Measurements from ENCODE around the gene RRAD.
"Not testable (repeated sequence)": the region's sequence is repeated elsewhere in the genome, so short reads cannot be mapped to it uniquely, and the experiment has no call there.

Gene RRAD, protein sequence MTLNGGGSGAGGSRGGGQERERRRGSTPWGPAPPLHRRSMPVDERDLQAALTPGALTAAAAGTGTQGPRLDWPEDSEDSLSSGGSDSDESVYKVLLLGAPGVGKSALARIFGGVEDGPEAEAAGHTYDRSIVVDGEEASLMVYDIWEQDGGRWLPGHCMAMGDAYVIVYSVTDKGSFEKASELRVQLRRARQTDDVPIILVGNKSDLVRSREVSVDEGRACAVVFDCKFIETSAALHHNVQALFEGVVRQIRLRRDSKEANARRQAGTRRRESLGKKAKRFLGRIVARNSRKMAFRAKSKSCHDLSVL

DNA sequence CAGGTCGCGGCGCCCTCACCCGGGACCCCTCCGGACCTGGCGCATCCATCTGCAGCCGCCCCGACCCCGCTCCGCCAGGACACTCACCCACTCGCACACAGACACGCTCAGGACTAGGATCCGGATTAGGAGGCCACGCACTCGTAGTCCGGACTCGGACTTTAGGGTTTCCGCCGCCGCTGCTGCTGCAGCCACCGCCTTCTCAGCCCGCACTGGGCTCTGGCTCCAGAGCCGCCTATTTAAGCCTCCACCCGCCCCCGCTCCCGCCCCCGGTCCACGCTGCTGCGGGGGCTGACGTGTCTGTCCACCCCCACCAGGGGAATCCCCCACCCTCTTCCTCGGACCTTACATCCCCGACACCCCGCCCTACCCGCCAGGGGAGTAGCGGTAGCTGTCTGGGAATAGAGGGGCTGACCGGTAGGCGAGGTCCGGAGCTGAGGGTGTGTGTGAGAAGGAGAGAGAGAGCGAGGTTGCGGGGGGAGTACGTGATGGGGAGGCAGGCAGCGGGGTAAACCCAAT is at the start of gene RRAD:
Gene RRAD, minus strand, starts transcription at position 214 of the 519 bp plus-strand sequence. CDS start 356 bp downstream, outside the sequence.
- no peak for DNase-seq (ENCODE audit: low read depth in 2 of 2)

DNA sequence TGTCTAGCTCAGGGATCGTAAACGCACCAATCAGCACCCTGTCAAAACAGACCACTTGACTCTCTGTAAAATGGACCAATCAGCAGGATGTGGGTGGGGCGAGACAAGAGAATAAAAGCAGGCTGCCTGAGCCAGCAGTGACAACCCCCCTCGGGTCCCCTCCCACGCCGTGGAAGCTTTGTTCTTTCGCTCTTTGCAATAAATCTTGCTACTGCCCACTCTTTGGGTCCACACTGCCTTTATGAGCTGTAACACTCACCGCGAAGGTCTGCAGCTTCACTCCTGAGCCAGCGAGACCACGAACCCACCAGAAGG is 49.6 kb upstream of the RRAD start:
- DNase-seq (ENCODE audit: low read depth in 2 of 2), result not testable (repeated sequence)

DNA sequence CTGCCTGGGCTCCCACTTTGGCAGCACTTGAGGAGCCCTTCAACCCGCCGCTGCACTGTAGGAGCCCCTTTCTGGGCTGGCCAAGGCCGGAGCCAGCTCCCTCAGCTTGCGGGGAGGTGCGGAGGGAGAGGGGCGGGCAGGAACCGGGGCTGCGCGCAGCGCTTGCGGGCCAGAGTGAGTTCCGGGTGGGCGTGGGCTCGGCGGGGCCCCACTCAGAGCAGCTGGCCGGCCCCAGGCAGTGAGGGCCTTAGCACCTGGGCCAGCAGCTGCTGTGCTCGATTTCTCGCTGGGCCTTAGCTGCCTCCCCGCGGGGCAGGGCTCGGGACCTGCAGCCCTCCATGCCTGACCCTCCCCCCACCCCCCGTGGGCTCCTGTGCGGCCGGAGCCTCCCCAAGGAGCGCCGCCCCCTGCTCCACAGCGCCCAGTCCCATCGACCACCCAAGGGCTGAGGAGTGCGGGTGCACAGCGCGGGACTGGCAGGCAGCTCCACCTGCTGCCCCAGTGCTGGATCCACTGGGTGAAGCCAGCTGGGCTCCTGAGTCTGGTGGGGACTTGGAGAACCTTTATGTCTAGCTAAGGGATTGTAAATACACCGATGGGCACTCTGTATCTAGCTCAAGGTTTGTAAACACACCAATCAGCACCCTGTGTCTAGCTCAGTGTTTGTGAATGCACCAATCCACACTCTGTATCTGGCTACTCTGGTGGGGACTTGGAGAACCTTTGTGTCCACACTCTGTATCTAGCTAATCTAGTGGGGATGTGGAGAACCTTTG is 49.0 kb upstream of the RRAD start:
- not testable (repeated sequence) for DNase-seq (ENCODE audit: low read depth in 2 of 2)

DNA sequence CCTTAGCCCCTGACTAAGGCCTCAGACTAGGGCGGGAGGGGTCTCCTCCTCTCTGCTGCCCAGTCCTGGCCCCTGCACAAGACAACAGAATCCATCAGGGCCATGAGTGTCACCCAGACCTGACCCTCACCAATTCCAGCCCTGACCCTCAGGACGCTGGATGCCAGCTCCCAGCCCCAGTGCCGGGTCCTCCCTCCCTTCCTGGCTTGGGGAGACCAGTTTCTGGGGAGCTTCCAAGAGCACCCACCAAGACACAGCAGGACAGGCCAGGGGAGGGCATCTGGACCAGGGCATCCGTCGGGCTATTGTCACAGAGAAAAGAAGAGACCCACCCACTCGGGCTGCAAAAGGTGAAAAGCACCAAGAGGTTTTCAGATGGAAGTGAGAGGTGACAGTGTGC is 48.4 kb upstream of the RRAD start:
- DNase-seq (ENCODE audit: low read depth in 2 of 2), result no peak

DNA sequence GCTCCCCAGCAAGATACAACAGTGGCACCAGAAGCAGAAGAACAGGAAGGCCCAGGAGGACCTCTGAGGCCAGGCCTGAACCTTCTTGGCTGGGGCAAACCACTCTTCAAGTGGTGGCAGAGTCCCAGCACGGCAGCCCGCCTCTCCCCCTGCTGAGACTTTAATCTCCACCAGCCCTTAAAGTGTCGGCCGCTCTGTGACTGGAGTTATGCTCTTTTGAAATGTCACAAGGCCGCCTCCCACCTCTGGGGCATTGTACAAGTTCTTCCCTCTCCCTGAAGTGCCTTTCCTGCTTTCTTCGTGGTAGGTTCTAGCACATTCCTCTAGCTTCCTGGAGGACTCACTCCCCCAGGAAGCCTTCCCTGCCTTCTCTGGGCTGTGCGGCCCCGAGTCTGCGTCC is 47.6 kb upstream of the RRAD start:
- no peak for DNase-seq (ENCODE audit: low read depth in 2 of 2)

DNA sequence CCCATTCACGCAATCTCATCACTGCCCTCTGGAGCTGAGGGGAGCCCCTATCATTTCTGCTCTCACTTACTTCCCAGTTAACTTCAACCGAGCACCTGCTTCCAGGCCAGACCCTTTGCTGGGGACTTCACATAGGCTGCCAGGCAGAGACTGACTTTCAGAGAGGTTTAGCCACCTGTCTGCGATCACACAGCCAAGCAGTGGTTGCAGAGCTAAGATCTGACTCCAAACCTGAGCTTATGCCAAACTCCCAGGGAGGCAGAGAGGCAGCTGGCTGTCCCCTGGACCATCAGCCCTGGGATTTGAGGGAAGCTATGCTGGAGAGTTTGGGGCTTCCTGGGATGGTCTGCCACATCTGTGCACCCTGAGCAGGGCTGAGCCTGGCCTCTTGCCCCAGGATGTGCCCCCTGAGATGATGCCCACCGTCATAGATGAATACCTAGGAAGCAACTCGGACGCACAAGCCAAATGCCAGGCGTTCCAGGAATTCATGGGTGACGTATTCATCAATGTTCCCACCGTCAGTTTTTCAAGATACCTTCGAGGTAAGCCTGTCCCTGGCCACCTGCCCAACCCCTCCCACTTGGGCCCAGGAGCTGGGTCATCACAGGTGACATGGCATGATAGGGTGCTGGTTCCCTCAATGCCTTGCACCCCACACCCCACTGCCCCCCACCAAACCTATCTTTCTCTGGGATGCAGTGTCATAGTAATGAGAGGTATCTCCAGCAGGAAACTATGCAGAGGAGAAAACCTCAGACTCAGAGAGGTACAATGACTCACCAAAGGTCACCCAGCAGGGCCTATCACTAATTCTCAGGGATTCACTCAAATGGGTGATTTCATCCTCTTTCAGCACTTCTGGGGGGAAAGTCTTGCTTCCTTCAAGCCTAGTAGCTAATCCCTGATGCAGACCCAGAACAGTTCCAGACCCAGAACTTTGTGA is 45.7 kb upstream of the RRAD start:
- peak in 1 of 2 experiments; percentile 4 for DNase-seq (ENCODE audit: low read depth in 2 of 2)

DNA sequence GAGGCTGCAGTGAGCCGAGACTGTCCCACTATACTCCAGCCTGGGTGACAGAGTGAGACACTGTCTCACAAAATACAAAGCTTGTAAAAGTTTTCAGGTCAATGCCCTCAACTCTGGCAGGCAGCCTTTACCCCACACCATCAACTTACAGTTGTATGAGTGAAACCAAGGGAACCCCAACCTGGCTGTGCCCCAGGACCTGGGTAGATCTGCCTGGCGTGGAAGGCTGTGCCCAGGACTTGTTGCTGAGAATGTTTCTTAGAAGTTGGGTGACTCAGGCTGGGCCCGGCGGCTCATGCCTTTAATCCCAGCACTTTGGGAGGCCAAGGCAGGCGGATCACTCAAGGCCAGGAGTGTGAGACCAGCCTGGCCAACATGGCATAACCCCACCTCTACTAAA is 43.5 kb upstream of the RRAD start:
- DNase-seq (ENCODE audit: low read depth in 2 of 2), result no peak

DNA sequence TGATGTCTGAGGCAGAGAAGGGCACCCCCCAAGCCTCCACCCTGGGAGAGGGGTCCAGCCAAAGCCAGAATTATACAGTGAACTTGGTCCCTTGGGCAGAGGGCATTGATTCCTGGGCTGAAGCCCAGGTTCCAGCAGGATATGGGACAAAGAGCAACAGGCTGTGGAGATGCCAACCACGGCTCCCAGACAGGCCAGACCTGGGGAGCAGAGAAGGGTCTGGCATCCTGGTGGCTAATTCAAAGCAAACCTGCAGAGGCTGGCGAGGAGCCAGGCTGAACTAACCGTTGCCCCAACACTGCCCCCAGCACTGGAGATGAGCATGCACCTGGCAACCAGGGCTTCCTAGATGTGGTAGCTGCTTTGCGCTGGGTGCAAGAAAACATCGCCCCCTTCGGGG is 38.7 kb upstream of the RRAD start:
- DNase-seq (ENCODE audit: low read depth in 2 of 2), result no peak

DNA sequence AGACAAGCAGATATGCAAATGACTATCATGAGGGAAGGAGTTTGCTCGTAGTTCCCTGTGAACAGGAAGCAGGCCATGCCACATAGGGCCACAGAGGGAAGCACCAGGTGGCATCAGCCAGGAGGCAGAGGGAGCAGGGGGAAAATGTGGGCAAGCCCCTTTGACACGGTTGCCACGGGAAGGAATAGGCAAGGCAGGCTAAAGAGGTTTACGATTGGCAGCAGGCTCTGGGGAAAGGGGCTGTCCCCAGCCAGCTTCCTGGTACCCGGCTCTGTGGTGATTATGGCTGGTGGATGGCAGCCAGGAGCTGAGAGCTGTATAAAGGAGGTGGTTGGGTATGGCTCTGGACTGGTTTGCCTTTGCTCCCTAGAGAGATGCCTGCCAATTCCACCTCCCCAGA is 36.6 kb upstream of the RRAD start:
- no peak for DNase-seq (ENCODE audit: low read depth in 2 of 2)

DNA sequence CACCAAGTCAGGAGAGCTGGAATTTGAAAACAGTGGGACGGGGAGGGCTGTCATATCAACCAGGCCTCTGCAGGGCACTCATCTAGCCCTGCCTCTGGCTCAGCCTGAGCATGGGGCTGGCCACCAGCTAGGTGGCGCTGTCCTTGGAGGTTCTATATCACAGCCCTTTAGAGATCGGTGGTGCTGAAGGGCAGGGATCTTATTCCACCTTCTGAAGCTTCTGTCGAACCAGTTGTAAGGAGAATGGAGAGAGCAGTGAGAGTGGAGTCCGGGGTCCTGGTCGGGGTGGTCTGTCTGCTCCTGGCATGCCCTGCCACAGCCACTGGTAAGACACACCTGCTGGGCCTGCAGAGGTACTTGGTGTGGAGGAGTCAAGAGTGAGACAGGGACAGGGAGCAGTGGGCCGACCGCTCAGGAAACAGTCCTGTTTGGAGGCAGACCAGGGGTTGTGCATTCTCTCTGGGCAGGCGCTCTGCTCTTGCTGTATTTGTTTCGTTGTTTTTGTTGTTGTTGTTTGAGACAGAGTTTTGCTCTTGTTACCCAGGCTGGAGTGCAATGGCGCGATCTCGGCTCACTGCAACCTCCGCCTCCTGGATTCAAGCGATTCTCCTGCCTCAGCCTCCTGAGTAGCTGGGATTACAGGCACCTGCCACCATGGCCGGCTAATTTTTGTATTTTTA is 35.9 kb upstream of the RRAD start, which contains the start of gene CES3:
Gene CES3, plus strand, starts transcription at position 202 of the 680 bp plus-strand sequence. Its CDS starts 42 bp downstream, at position 244.
- peak; percentile 20 to 23 for DNase-seq (ENCODE audit: low read depth in 2 of 2)

DNA sequence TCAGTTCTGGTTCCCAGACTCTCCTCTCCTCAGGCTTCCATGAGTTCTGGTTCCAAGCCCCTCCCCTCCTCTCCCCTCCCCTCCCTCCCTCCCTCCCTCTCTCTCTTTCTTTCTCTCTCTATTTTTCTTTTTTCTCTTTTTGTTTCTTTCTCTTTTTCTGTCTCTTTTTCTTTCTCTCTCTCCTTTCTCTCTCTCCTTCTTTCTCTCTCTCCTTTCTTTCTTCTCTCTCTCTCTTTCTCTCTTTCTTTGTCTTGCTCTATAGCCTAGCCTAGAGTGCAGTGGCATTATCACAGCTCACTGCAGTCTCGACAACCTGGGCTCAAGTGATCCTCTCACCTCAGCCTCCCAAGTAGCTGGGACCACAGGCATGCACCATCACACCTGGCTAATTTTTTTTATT is 34.9 kb upstream of the RRAD start:
- DNase-seq (ENCODE audit: low read depth in 2 of 2), result no peak

DNA sequence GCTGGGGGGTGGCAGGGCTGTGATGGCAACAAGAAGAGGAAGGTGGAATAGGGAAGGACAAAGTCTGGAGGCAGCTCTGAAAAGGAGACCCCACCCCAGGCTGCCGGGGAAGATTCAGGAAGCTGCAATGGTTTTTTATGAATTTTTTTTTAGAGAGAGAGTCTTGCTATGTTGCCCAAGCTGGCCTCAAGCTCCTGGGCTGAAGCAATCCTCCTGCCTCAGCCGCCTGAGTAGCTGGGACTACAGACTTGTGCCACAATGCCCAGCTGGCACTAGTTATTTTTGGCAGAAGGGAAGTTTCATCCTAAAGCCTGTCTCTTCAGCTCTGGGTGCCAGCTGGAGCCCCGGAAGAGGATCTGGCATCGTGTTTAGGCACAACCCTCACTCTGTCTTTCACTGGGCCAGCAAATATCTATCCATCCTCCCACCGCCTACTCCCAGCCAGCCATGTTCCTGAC is 34.4 kb upstream of the RRAD start:
- no peak for DNase-seq (ENCODE audit: low read depth in 2 of 2)

DNA sequence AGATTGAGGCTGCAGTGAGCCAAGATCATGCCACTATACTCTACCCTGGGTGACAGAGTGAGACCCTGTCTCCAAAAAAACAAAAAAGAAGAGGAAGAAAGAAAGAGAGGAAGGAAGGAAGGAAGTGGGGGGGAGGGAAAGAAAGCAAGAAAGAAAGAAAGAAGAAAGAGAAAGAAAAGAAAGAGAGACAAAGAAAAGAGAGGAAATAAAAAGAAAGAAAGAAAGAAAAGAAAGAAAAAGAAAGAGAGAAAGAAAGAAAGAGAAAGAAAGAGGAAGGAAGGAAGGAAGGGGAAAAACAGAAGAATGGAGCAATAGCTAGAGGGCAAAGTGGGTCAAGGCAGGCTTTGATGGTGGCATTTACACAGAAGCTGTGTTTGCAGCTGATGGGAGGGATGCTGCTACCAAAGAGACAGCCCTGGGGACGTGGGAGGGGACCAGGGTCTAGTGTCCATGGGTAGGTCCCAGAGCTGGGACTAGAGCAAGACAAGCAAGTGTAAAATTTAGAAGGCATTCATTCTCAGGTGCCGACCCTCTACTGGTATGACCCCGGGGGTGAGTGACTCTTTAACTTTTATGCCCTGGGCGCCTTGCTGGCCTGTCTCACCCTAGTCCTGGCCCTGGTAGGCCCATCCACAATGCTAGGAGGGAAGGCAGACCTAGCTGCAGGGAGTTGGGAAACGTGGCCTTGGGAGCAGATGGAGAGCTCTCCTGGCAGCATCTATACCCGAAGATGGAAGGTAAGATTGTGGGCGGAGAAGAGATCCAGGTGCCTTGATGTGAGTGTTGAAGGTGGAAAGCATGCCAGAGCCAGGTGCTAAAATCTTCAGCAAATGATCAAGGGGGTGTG is 33.7 kb upstream of the RRAD start:
- DNase-seq (ENCODE audit: low read depth in 2 of 2), result no peak

DNA sequence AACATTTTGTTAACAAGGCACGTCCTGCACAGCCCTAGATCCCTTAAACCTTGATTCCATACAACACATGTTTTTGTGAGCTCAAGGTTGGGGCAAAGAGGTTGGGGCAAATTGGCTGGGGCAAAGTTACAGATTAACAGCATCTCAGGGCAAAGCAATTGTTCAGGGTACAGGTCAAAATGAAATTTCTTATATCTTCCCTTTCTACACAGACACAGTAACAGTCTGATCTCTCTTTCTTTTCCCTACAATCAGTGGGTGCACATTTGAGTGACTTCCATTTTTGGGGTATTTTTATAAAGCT is 30.8 kb upstream of the RRAD start:
- not testable (repeated sequence) for DNase-seq (ENCODE audit: low read depth in 2 of 2)

DNA sequence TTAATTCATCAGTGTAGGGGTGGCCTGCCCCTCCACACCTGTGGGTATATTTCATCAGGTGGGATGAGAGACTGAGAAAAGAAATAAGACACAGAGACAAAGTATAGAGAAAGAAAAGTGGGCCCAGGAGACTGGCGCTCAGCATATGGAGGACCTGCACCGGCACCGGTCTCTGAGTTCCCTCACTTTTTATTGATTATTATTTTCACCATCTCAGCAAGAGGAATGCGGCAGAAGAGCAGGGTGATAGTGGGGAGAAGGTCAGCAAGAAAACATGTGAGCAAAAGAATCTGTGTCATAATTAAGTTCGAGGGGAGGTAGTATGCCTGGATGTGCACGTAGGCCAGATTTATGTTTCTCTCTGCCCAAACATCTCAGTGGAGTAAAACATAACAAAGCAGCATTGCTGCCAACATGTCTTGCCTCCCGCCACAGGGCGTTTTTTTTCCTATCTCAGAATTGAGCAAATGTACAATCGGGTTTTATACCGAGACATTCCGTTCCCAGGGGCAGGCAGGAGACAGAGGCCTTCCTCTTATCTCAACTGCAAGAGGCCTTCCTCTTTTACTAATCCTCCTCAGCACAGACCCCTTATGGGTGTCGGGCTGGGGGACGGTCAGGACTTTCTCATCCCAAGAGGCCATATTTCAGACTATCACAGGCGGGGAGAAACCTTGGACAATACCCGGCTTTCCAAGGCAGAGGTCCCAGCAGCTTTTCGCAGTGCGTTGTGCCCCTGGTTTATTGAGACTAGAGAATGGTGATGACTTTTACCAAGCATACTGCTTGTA is 30.2 kb upstream of the RRAD start:
- not testable (repeated sequence) for DNase-seq (ENCODE audit: low read depth in 2 of 2)

DNA sequence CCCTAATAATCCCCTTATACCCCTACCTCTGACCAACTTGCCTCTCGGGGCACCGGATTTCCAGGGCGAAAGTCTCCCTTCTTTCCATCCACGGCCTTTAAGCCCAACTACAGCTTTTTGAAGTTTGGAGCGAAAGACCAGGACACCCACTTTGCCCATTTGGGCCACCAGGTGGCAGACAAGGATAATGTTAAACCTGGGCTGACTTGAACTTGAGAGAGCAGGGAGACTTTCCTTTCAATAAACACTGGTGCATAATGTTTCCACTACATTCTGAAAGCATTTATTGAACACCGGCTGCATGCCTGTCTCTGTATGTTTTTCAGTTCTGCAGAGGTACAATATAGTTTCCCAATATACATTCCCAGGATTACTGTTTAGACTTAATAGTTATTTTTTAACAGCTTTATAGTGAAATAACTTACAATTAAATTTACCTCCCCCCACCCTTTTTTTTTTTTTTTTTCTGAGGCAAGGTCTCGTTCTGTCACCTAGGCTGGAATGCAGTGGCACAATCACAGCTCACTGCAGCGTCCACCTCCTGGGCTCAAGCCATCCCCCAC is 28.8 kb upstream of the RRAD start:
- DNase-seq (ENCODE audit: low read depth in 2 of 2), result peak; percentile 42 to 49

DNA sequence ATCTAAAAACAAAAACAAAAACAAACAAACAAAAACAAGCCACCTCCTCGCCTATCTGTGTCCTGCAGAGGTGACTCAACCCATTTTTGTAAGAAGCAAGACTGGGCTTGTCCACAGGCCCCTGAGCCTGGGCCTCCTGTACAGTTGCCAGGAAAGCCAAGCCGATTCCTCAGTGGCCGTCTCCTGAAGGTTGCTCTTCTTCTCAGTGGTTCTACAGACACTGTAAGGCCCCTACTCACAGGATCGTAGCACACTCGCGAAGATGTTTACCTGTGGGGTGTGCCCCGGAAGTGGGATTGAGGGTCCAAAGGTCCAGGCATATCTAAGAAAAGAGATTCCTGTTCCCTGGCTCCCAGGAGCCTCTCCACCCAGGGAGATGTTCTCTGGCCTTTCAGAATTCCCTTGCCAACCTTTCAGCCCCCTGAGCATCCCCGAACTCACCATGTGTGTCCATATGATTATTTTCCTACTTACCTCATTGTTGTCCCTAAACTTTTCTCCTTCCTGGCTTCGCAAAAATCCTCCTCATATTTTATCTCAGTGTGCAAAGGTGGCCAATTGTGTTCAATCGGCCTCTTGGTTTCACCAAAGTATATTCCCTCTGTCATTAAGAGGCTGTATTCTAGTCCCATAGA is 28.2 kb upstream of the RRAD start:
- DNase-seq (ENCODE audit: low read depth in 2 of 2), result no peak

DNA sequence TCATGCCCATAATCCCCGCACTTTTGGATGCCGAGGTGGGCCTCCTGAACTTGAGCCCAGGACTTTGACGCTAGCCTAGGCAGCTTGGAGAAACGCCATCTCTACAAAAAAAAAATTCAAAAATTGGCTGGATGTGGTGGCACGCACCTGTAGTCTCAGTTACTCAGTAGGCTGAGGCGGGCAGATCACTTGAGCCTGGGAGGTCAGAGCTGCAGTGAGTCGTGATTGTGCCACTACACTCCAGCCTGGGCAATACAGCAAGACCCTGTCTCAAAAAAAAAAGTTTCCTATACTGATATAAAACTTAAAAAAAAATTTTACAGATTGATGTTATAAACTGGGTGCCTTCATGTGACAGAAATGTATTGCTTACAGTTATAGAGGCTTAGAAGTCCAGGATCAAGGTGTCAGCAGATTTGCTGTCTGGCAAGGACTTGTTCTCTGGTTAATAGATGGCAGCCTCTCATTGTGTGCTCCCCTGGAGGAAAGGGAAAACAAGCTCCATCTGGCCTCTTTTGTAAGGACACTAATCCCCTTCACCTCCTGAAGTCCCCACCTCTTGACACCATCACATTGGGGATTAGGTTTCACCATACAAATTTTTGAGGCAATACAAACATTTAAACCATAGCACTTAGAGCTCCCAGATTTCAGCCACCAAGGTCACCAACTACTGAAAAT is 27.2 kb upstream of the RRAD start:
- no peak for DNase-seq (ENCODE audit: low read depth in 2 of 2)

Measured in fibroblast of skin of left quadriceps (primary cell).